PFSK-1 (cell line): ENCODE results near the gene RAX2.

Experiments
- FOXP2 ChIP-seq: optimal IDR thresholded peaks from 2 replicates; pipeline ENCODE3; 2011; ENCODE audit warnings: borderline replicate concordance, control low read depth, inconsistent platforms; ENCODE audit not compliant: insufficient read depth; ENCODE audit errors: extremely low read length, extremely low read depth
- POLR2AphosphoS5 ChIP-seq: IDR thresholded peaks from 2 replicates; pipeline ENCODE4 v1.6.1; 2012; ENCODE audit warnings: low read depth, mild to moderate bottlenecking, control low read depth, low read length, moderate library complexity
- SIN3A ChIP-seq: IDR thresholded peaks from 2 replicates; pipeline ENCODE4 v1.6.1; 2012; ENCODE audit warnings: mild to moderate bottlenecking, low read length, moderate library complexity, borderline replicate concordance; ENCODE audit not compliant: insufficient read depth
- TAF1 ChIP-seq: IDR thresholded peaks from 2 replicates; pipeline ENCODE4 v1.6.1; 2012; ENCODE audit warnings: low read length, control low read depth, borderline replicate concordance; ENCODE audit not compliant: insufficient read depth
- TF ChIP-seq, protein P1 (sequence below), 2 experiments: IDR thresholded peaks; 2 replicates each; pipeline versions ENCODE4 v1.6.1 to v1.8.0; 2011 to 2012; ENCODE audit warnings: low read depth in 2 of 2, low read length in 2 of 2, control low read depth in 1 of 2, inconsistent platforms in 1 of 2, mild to moderate bottlenecking in 1 of 2, moderate library complexity in 1 of 2; ENCODE audit not compliant: insufficient read depth in 1 of 2

RAX2 gene

DNA sequence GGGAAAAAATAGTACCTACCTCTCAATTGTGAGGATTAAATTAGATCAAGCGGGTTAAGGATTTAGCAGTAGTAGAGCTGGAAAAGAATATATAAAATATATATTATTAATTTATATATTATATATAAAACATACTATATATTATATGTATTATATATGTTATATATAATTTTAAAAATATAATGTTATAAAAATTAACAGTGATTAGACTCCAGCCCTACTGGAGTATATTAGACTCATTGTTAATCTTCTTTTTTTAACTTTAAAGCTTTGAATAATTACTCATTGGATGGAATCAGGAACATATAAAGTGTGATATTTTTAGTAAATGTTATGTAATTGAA, 9.9 kb downstream of the RAX2 start:
- TF ChIP-seq FOXP2 (no peak), POLR2AphosphoS5 (no peak), SIN3A (no peak), TAF1 (no peak)
- TF ChIP-seq, protein P1, sequence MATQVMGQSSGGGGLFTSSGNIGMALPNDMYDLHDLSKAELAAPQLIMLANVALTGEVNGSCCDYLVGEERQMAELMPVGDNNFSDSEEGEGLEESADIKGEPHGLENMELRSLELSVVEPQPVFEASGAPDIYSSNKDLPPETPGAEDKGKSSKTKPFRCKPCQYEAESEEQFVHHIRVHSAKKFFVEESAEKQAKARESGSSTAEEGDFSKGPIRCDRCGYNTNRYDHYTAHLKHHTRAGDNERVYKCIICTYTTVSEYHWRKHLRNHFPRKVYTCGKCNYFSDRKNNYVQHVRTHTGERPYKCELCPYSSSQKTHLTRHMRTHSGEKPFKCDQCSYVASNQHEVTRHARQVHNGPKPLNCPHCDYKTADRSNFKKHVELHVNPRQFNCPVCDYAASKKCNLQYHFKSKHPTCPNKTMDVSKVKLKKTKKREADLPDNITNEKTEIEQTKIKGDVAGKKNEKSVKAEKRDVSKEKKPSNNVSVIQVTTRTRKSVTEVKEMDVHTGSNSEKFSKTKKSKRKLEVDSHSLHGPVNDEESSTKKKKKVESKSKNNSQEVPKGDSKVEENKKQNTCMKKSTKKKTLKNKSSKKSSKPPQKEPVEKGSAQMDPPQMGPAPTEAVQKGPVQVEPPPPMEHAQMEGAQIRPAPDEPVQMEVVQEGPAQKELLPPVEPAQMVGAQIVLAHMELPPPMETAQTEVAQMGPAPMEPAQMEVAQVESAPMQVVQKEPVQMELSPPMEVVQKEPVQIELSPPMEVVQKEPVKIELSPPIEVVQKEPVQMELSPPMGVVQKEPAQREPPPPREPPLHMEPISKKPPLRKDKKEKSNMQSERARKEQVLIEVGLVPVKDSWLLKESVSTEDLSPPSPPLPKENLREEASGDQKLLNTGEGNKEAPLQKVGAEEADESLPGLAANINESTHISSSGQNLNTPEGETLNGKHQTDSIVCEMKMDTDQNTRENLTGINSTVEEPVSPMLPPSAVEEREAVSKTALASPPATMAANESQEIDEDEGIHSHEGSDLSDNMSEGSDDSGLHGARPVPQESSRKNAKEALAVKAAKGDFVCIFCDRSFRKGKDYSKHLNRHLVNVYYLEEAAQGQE (IDR thresholded peaks at IDR 0.05; ENCODE audit: insufficient read depth in 1 of 2, low read depth in 2 of 2, low read length in 2 of 2) = no peak

DNA sequence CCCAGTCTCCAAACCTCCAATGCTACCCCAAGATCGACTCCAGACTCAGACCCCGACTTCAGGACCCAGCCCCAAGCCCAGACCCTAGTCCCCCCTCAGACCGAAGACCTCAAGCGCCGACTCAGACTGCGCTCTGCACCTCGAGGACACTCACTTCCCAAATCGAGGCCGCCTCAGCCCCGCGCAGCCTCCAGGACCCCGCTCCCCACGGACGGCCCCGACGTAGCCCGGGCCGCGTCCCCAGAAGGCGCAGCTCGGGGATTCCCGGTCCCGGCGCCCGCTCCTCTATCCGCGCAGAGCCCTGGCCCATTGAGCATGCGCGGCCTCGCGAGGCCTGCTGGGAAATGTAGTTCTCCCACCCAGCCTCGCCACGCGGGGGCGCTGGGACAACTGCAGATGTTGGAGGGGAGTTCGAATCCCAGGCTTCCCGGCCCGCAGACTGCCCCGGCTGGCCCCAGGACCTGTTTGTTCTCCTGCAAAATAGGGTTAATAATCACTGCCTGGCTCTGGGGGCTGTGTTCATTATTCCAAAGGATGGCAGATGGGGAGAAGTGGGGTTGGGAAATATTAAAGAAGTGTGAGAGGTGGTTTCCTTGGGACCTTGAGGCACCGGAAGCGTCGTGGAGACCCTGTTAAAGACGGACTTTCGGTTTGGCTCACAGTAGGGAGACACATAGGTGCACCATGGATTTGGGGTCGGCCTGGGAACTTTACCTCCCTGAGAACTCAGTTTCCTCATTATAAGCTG, 10.5 kb downstream of the RAX2 start, which contains the start of gene APBA3:
TSS of gene APBA3 (minus strand) at position 311 of the 748 bp plus-strand sequence. CDS start 1,428 bp downstream, outside the sequence.
- TF ChIP-seq POLR2AphosphoS5 (peak; percentile 86), TAF1 (0 out of 2 replicates have a peak, but pooled peaks have one; percentile 68), FOXP2 (peak; percentile 56)
- TF ChIP-seq, protein P1 (IDR thresholded peaks at IDR 0.05; ENCODE audit: insufficient read depth in 1 of 2, low read depth in 2 of 2, low read length in 2 of 2) = no peak

DNA sequence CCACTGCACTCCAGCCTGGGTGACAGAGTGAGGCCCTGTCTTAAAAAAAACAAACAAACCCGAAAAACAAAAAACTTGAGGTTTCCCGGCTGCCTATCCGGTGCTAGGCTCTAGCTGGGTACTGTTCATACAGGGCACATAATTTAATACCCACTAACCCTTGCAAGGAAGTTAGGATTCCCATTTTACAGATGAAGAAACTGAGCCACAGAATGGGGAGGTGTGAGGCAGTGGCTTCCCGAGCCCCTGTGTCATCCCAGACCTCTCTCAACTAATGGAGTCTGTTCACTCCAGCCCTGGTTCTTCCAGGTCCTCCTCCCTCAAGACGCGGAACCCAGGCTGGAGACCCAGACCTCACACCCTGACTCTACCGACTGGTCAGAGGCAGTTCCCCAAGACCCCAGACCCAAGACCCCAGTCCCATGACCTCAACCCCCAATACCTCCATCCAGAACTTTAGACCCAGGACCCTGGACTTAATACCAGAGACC, 11.1 kb downstream of the RAX2 start:
- TF ChIP-seq, protein P1 (IDR thresholded peaks at IDR 0.05; ENCODE audit: insufficient read depth in 1 of 2, low read depth in 2 of 2, low read length in 2 of 2) = no peak
- TF ChIP-seq TAF1 (no peak), SIN3A (no peak), POLR2AphosphoS5 (no peak), FOXP2 (no peak)

DNA sequence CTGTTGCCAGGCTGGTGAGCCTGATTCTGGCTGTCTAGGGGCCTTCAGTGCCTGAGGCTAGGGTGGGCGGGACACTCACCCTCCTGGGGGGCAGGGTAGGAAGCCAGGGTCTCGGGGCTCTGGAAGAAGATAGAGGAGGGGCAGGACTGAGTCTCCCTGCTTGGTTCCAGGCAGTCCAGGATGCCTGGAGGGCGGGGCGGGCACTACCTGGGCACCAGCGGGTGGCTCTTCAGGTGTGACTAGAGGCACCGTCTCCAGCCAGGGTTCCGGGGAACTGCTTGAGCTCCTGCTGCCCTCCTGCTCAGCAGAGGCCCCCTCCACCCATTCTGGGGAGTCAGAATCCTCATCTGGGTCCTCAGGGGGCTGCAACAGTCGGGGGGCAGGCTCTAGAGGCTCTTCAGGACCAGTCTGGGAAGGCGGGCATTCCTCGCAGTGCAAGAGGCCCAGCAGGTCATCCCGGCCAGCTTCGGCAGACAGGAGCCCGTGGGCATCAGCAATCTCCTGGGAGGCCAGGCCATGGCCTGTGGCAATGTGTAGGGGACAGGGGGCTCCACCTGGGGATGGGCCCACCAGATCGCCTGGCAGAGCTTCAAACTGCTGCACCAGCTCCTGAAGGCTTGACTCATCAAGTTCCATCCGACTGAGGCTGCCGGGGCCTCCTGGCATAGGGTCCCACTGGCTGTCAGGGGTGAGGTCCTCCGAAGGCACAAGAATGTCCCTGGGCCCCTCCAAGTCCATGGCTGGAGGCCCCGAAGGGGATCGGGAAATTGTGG, 12.4 kb downstream of the RAX2 start:
- TF ChIP-seq POLR2AphosphoS5 = no peak
- no peak for TF ChIP-seq TAF1
- TF ChIP-seq, protein P1 (IDR thresholded peaks at IDR 0.05; ENCODE audit: insufficient read depth in 1 of 2, low read depth in 2 of 2, low read length in 2 of 2) = no peak
- TF ChIP-seq FOXP2 = no peak
- no peak for TF ChIP-seq SIN3A
